Motor neuron (in vitro differentiated cells): ENCODE measurements around the gene MIA. TPM values are rescaled to one million over a fixed set of nuclear protein-coding genes. Genes with fewer than 3 reads are reported as not detected.
"Not testable (repeated sequence)": the region's sequence is repeated elsewhere in the genome, so short reads cannot be mapped to it uniquely, and the experiment has no call there.

Experiments
- ATAC-seq, 8 experiments: fragments of 200-7000 bp; cut with Tn5 transposase; replicated peaks in 6 of 8; 2 replicates each; pipeline ENCODE4 v1.8.0; 2021; ENCODE audit warnings: mild to moderate bottlenecking in 8 of 8, moderate library complexity in 8 of 8
- H3K27ac ChIP-seq, 2 donors: fragments of 250-450 bp; sonication (Bioruptor Pico); 2 replicates each; pipeline ENCODE4 v1.9.0; 2021; ENCODE audit warnings: antibody characterized with exemption in 2 of 2, mild to moderate bottlenecking in 2 of 2, moderate library complexity in 1 of 2
- H3K4me1 ChIP-seq, 2 donors: fragments of 250-450 bp; sonication (Bioruptor Pico); replicated peaks in 1 of 2; 2 replicates each; pipeline ENCODE4 v1.6.1; 2021; ENCODE audit warnings: antibody characterized with exemption in 2 of 2, mild to moderate bottlenecking in 2 of 2, moderate library complexity in 1 of 2
- H3K4me3 ChIP-seq, 5 donors: fragments of 250-450 bp; sonication (Bioruptor Pico); 2 replicates each; pipeline ENCODE4 v1.9.0; 2021; ENCODE audit warnings: antibody characterized with exemption in 5 of 5, mild to moderate bottlenecking in 5 of 5, moderate library complexity in 4 of 5
- WGBS, 10 experiments: fragments of 450-650 bp; shearing (Covaris generic); methylation state at CpG; one replicate each; pipeline ENCODE4 v1.0.0; 2022; 5-methylcytosine and 5-hydroxymethylcytosine counted together
- in situ Hi-C, 9 experiments: fragments of 400-800 bp; cut with MboI; loops; one replicate each; pipeline ENCODE4 v1.15.0; 2021; ENCODE audit warnings: low sequenced_read_pairs in 9 of 9, low pct_unique_long_range_greater_than_20kb in 2 of 9; ENCODE audit not compliant: unreplicated experiment in 9 of 9
- total RNA-seq, 8 experiments: library from RNA; unstranded; fragments of 300-600 nt; gene quantifications; 2 replicates each; pipeline versions ENCODE4 v1.2.3 to v1.2.4, GENCODE V29; 2022

The MIA gene
- total RNA-seq, 8 experiments from 2014 or later: 0.90 to 5.0 (median 1.5) TPM; not detected in 4

GRCh38 chr19:40826699-40827385 lies 51.5 kb downstream of the MIA start:
- H3K4me1 ChIP-seq, in situ Hi-C loops, H3K27ac ChIP-seq, H3K4me3 ChIP-seq, ATAC-seq: not testable (repeated sequence)
- 25 to 100% (median 88%) methylated on average over 1 to 13 of the region's 29 CpGs; no CpG with 5 or more reads in 2 of the 10 experiments for WGBS, 10 experiments

Other genes starting within 250 kb of the MIA start
- 10 to 100 TPM in 7 of 8 experiments, 1 to 10 TPM in 1; 10.0 to 37.1 (median 21.2) TPM for gene SHKBP1, start 198.6 kb upstream of the MIA start, total RNA-seq
- gene LTBP4, start 174.2 kb upstream of the MIA start, total RNA-seq: 10 to 100 TPM in 7 of 8 experiments, 1 to 10 TPM in 1; 1.8 to 52.8 (median 20.1) TPM
- 10 to 100 TPM in 7 of 8 experiments, 1 to 10 TPM in 1; 7.9 to 26.2 (median 18.3) TPM for gene NUMBL, start 84.9 kb upstream of the MIA start, total RNA-seq
- gene COQ8B, start 58.6 kb upstream of the MIA start, total RNA-seq: 10 to 100 TPM; 27.6 to 53.1 (median 32.8) TPM
- gene ITPKC, start 58.4 kb upstream of the MIA start, total RNA-seq: 10 to 100 TPM in 3 of 8 experiments, 1 to 10 TPM in 5; 7.8 to 13.1 (median 9.2) TPM
- gene ACTMAP, start 25.0 kb upstream of the MIA start, total RNA-seq: 10 to 100 TPM in 1 of 8 experiments, 1 to 10 TPM in 7; 2.4 to 12.6 (median 3.8) TPM
- 100 to 1,000 TPM in 1 of 8 experiments, 10 to 100 TPM in 7; 32.4 to 112 (median 40.7) TPM for gene SNRPA, start 24.3 kb upstream of the MIA start, total RNA-seq
- 10 to 100 TPM; 14.5 to 23.0 (median 19.4) TPM for gene RAB4B, start 2.7 kb downstream of the MIA start, total RNA-seq
- gene EGLN2, start 23.7 kb downstream of the MIA start, total RNA-seq: 10 to 100 TPM; 32.1 to 96.2 (median 65.5) TPM
- gene CYP2A6, start 74.9 kb downstream of the MIA start, total RNA-seq: 1 to 10 TPM in 3 of 8 experiments, under 1 TPM in 2, not detected in 3; 0.16 to 2.0 (median 1.4) TPM
- 1 to 10 TPM in 1 of 8 experiments, under 1 TPM in 4, not detected in 3; 0.17 to 1.1 (median 0.45) TPM for gene CYP2A7, start 106.7 kb downstream of the MIA start, total RNA-seq
- under 1 TPM in 4 of 8 experiments, not detected in 4; 0.17 to 0.63 (median 0.22) TPM for gene CYP2B6, start 215.8 kb downstream of the MIA start, total RNA-seq